GM12875 (cell line): ENCODE data around the gene CCDC88C.

Source experiments
- H3K4me3 ChIP-seq: one replicate; pipeline ENCODE4 v1.5.1; 2011; ENCODE audit warnings: low read depth, low read length, control low read depth
- CTCF ChIP-seq: IDR thresholded peaks from 2 replicates; pipeline ENCODE4 v1.5.1; 2011; ENCODE audit warnings: low read depth, mild to moderate bottlenecking, control low read depth, inconsistent platforms, low read length, moderate library complexity, borderline replicate concordance; ENCODE audit not compliant: insufficient read depth

Gene CCDC88C

DNA sequence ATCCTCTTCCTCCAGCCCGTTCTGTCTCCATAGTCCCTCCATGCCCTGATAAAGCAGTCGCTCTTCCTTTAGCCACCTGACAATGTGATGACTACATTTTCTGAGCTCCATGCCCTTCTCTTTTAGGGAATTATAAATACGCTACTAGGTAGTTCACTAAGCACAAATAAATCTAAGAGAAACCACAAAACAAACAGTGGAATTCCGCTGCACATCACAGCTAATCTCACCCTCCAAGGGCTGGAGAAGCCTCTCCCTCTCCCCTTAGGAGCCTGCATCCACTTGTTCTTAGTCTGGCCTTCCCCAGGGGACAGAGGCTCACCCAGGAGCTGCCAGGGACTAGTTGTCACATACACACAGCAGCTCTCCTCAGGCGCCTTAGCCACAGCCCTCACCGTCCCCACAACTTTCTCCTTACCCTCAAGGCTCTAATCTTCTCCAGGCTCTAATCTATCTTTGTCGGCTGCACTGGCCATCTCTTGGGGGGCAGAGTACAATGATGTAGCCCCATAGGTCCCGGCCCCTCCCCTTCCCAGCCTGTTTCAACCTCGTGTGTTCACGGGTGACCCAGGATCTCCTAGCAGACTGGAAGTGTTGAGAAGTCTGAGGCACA, 117.2 kb downstream of the CCDC88C start:
- no peak for TF ChIP-seq CTCF
- H3K4me3 ChIP-seq: no peak overlapping the region

- H3K4me3 ChIP-seq: no peak overlapping the region
- TF ChIP-seq CTCF: no peak
These were observed 118.2 kb downstream of the CCDC88C start for GRCh38 chr14:91299121-91300115.

DNA sequence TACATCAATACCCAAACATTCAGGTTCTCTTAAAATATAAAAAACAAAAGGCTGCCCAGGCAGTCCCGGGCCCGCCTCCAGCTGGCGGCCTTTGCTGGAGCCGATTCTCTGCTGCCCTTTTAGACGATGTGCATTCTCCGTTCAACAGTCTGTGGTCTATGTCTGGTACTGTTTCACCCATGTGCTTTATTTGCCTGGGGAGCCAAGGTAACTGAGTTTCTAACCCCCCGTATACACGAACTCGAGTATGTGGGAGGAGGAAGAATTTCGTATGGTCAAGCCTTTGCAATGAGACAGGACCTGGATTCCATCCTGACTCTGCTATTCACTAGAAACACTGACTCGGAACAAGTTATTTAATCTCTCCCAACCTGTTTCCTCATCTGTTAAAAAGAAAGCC, 119.0 kb downstream of the CCDC88C start:
- TF ChIP-seq CTCF: no peak

DNA sequence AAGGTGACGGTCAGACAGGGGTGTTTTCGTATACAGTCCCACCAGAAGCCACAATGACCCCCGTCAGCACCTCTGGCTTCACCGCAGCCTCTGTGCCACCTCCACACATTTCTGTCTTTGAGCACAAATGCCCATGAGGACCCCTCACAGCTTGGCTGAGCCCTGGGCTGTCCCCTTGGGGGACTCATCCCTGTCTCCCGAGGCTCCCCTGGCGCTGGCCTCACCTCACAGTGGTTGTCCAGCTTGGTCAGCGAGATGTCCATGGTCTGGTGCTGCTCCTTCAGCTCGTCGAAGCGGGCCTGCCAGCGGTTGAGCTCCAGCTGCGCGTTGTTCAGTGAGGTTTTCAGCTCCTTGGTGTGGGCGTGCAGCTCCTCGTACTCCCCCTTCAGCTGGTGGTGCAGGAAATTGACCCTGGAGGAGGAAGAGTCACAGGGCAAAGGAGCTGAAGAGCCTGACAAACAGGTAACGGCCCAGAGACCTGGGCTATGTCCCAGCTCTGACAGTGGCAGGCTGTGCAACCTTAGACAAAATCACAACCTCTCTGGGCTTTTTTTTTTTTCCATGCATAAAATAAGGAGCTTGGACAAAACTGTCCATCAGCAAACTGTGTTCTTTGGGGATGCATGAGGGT, 120.4 kb downstream of the CCDC88C start:
- no peak overlapping the region for H3K4me3 ChIP-seq
- TF ChIP-seq CTCF: no peak

More for the DNA sequence above, 119.0 kb downstream of the CCDC88C start:
- no peak overlapping the region for H3K4me3 ChIP-seq

DNA sequence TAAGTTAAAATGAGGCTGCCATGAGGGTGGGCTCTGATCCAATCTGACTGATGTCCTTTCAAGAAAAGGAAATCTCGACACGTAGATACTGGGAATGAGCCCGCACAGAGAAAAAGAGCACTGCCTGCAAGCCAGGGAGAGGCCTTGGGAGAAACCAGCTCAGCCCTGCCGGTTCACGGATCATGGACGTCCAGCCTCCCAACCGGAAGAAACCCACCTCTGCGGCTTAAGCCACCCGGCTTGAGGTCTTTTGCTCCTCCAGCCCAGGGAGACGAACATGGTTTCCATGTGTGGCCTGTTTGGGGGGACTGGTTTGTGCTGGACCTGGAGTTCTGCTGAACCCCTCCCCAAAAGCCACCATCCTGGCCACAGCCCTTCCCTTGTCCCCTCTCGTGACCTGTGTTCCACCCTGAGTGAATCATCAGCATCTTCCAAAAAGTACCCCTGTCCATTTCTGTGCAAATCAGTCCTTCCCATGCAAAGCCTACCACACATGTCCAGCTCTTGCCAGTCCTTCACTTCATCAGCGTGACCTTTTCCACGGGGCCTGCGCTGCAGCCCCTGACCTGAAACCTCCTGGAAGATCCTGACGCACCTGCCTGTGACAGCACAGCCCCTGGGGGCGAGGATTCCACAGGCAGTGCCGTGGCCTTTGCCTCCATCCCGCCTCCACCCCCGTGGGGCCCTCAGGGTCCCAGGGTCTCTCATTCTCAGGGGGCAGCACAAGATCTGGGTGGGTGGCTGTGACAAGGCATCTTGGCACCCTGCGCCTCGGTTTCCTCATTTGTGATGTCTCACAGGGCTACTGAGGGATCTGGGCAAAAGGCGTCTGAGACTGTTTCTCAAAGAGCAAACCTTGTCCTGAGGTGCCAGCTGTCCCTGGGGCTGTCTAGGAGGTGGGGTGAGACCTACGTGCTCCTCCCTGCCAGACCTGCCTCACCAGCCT, 121.5 kb downstream of the CCDC88C start:
- TF ChIP-seq CTCF: no peak

DNA sequence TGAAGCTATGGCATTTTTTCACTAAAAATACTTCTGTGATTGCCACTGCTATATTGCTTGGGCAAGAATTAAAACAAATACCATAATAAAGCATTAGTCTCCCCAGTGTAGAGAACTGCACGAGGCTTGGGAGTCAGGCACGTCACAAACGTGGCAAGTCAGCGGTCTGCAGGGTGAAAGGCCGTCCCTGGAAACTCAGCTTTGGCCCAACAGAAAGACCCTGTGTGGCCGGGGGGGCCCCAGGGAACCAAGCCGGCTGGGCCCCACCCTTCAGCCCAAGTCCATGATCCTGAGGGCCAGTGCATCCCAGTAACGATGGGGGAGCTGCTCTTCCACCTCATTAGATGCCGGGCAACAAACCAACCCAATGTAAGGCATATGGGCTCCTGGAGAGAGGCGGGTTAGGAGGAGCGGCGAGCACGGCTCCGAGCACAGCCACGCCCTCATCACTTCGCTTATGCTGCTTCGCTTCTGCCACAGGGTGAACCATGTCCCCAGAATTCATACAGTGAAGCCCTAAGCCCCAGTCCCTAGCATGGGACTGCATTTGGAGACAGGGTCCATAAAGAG, 122.3 kb downstream of the CCDC88C start:
- no peak for TF ChIP-seq CTCF
- H3K4me3 ChIP-seq: no peak overlapping the region

More for the DNA sequence above, 121.5 kb downstream of the CCDC88C start:
- H3K4me3 ChIP-seq: no peak overlapping the region
